Measurements from ENCODE around the gene TNFSF8.

The TNFSF8 gene

DNA sequence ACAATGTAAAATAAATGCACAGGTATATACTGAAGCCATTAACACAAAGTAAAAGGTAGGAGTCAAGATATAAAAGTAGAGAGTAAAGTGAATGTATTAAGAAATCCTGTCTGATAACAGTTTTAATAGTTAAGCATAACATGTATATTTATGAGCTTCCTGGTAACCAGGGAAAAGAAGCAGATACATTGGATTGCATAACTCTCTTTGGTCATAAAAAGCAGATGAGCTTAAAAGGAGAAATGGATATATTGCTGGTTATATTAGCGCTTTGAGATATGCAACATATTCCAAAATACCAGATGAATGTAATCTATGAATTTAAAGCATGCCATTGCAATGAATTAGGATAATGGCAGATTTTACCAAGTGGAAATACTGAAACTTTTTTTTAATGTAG is 6.2 kb upstream of the TNFSF8 start:
- no peak for DNase-seq (ENCODE audit: low read depth in 1 of 2, low spot score in 1 of 2)

DNA sequence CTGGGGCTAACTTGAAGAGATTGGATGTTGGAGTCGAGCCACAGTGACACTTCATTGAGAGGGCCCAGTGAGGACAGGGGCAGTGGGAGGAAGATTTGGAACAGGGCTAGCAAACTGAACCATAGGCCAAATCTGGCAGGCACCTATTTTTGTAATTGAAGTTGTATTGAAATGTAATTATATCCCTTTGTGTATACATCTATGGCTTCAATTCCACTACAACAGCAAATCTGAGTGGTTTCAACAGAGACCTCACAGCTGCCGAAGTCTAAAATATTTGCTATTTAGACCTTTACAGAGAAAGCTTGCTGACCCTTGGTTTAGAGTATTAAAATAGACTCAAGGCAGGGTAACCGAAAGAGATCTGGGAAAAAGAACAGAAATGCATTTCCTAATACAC is 4.7 kb upstream of the TNFSF8 start:
- no peak for DNase-seq (ENCODE audit: low read depth in 1 of 2, low spot score in 1 of 2)

DNA sequence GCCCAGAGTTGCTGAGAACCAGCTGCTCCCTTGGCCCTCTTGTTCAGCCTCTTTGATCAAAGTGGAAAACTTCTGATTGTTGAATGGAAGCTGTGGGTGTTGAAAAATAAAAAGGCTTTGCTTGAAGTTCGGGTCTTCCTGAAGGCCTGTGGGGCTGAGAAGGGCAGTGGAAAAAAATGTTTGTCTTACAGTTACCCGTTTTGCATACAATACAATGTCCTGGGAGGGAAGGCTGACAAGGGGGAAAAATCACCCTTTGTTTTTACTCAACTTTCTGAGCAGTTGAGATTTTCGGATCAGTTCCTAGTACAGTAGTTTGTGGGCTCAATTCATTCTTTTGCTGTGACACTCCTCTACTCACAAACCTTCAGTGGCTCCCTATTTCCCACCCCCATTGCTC is 2.1 kb upstream of the TNFSF8 start:
- DNase-seq (ENCODE audit: low read depth in 1 of 2, low spot score in 1 of 2) = no peak

DNA sequence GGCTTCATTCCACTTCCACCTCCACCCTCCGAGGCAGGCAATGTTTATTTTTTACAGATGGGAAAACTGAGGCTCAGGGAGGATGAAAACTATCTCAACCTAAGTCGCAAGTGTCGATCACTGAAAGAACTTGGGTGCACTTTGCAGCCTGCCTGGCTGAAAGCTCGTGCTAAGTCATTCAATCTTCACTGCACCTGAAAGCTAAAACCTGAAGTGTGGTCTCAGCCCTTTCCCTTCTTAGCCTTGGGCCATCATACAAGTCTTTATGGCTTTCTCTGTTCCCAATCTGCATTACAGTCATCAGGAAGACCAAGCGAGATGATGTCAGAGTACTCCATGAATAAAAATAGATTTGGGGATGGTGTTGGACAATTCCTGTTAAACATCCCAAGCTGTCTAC is 1.0 kb upstream of the TNFSF8 start:
- DNase-seq (ENCODE audit: low read depth in 1 of 2, low spot score in 1 of 2) = no peak

DNA sequence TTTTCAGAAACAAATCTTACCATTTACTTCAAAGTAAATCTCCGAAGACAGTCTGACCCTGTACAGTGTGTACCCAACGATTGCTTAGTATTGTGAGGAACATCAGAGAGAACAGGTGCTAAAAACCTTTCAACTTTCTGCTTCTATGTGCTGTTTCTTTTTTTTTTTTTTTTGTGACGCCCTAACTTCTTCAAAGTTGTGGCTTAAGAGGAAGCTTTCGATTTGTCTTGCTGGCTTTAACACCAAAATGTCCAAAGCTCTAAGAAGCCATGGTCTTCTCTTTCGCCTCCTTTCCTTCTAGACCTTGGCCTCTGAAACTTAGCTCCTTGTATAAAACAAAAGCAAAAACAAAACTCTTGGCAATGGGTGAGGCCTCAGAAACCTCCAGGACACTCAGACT is 1.2 kb downstream of the TNFSF8 start:
- DNase-seq (ENCODE audit: low read depth in 1 of 2, low spot score in 1 of 2) = no peak

DNA sequence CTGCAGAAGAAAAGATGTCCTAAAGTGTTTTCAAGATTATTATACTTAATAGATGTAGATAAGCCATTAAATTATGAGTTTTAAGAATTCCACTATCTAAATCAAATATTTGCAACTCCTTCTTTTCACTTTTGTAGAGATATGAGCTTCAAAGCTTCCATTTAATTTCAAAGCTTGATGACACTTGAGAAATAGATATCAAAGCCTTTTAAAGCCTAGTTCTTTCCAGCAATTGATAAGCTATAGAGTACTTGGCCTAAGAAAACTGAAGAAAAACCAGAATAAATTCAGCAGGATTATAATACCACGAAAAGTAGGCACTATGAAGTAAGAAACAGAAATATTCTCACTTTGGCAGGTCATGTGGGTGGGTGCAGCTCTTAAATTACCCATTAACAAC is 1.7 kb downstream of the TNFSF8 start:
- no peak for DNase-seq (ENCODE audit: low read depth in 1 of 2, low spot score in 1 of 2)

DNA sequence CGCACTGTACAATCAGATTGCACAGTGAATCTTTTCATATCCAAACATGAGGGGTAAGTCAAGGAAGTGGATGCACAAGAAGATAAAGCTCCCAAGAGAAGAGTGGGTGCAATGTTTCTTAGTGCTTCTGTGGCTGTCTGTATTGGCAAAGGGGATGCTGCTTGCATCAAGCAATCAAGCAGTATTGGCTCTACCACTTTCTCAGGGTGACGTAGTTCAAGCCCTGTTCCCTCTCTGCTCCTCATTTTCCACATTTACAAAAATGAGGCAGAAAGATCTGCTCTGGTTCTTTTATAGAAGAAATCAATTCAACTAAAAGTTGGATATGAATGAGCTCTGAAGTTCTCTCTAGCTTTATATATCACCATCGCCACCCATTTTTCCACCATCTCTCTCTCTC is 2.3 kb downstream of the TNFSF8 start:
- no peak for DNase-seq (ENCODE audit: low read depth in 1 of 2, low spot score in 1 of 2)

DNA sequence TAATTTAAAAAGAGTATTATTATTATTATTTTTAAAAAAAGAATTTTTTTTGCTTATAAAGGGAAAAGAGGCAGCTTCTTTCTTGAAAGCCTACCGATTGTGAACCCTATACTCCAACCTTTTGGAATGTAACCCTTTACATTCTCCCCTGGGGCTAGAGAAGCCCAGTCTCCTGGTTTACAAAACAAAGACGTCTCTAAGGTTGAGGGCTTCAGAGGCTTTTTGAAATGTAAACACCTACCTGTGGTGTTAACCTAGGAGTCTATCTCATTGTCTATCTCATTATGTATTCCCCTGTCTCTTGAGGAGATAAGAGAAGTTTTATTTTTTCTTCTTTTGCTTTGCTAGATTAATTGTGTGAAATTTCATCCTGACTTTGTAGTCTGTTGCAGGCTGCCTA is 4.7 kb downstream of the TNFSF8 start:
- no peak for DNase-seq (ENCODE audit: low read depth in 1 of 2, low spot score in 1 of 2)

DNA sequence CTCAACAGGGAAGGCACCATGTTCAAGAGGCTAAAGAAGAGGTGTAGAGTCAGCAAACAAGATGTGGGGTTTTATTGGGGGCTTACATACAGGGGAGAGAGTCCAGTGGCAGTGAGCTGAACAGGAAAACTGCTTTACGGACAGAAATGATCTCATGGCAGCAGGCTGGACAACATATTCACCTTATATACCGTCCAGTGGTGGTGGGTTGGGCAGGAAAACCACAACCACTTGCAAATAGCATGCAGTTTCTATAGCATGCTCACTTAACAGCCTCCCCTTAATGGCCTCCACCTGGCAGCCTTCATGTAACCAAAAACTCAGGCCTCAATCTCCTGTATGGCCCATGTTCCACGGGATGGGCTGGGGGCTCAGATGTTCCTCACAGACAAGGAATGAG is 5.4 kb downstream of the TNFSF8 start:
- no peak for DNase-seq (ENCODE audit: low read depth in 1 of 2, low spot score in 1 of 2)

DNA sequence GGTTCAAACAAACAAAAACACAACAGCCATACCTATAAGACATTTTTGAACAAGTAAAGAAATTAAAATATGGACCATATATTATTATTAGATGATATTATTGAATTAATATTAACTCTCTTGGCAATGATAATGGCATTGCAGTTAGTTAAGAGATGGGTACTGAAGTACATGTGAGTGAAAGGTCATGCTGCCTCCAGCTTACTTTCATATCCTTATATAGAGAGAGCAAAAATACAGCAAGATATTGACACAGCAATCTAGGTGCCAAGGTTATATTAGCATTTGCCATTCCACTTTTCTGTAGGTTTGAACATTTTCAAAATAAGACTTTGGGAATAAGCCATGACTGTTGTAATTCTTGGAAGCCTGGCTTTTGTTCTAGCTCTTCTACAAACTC is 6.1 kb downstream of the TNFSF8 start:
- no peak for DNase-seq (ENCODE audit: low read depth in 1 of 2, low spot score in 1 of 2)

DNA sequence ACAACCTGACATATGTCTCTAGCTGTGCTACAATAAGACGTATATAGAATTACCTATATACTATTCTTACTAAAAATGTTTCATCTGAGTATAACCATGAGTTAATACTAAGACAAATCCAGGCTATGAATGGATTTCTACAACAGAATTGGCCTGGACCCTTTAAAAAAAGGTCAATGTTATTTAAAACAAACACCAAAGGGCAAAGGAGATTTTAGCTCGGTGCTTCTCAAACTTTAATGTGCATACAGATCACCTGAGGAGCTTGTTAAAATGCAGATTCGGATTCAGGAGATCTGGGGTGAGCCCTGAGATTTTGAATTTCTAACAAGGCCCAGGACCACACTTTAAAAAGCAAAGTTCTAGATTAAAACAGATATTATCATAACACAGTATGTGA is 6.5 kb downstream of the TNFSF8 start:
- DNase-seq (ENCODE audit: low read depth in 1 of 2, low spot score in 1 of 2) = no peak

DNA sequence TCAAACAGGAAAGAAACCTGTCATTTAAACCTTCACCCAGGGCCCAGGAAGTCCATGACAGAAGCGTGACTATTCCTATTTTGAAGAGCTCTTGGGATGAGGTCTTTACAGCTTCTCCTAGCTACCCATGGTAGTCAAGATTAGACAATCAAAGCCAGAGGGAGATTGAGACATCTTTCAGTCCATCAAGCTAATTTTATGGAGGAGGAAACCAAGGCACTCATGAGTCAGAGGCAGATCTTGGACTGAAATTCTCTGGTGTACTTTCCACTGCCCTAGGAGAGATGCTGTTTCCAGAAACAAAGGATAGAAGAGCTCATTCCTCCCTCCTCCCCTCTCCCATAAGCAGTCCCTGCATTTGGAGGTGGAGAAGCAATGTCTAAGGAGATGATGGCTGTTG is 9.2 kb downstream of the TNFSF8 start:
- DNase-seq (ENCODE audit: low read depth in 1 of 2, low spot score in 1 of 2) = no peak

DNA sequence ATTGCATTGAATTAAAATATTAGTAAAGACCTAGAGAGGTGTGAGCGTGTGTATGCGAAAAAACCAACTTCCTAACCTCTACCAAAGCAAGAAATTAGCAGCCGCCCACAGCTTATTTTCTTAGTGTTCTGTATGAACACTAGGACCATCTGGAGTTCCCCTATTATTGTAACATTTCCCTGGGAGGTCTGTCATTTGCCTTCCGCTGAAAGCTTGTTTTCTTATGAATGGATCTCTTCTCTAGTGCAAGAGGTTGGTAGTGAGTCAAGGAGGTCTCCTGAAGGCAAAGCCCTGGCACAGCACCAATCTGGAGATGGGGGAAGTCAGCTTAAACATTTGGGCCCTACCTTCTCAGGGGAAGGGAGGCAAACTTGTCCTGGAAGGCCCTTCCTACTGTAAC is 10.8 kb downstream of the TNFSF8 start:
- DNase-seq (ENCODE audit: low read depth in 1 of 2, low spot score in 1 of 2) = no peak

DNA sequence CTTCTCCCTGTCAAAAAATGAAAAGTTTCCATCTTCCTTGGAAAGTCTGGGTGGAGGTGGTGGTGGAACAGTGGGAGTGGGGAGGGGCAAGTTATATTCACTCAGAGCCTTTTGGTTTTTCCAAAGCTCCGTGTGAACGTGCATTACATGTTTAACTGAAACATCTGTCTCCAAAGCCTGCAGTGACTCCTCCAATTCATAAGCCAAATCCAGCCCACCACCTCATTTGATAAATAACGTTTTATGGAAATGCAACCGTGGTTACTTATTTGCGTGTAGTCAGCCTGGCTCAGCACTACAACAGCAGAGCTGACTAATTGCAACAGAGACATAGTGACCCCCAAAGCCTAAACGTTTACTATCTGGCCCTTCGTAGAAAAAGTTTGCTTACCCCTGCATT is 13.9 kb downstream of the TNFSF8 start:
- no peak for DNase-seq (ENCODE audit: low read depth in 1 of 2, low spot score in 1 of 2)

DNA sequence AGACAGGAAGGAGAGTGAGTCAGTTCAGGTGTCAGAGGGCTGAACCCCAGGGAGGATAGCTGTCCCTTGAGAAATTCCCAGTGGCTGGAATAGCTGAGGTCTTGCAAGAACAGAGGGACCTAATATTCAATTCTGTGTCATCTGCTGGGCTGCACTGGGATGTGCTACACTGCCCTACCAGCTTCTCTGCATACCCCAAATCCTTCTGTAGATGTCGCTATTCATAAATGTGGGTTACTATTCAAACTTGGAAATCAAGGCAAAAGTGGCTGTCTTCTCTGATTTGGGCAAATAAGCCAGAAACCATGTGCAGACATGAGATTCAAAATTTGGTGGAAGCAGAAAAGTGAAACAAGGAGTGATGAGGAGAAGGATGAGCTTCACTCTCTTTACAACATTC is 16.3 kb downstream of the TNFSF8 start:
- DNase-seq (ENCODE audit: low read depth in 1 of 2, low spot score in 1 of 2) = no peak

DNA sequence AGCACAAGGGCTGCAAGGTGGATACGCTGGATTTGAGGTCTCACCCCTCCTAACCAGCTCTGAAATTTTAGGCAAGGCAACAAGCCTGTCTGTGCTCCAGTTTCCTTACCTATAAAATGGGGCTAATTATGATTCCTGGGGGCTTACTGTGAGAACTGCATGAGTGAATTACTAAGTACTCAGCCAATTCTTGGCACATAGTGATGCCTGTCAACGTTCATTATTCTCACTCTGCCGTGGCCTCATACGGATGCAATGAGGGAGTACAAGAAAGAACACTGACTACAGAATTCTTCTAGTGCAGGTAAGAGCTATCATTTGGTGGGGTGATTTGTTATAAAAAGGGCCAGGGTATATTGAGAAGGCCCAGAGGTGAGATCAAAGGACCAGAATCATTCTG is 16.7 kb downstream of the TNFSF8 start:
- DNase-seq (ENCODE audit: low read depth in 1 of 2, low spot score in 1 of 2) = no peak

DNA sequence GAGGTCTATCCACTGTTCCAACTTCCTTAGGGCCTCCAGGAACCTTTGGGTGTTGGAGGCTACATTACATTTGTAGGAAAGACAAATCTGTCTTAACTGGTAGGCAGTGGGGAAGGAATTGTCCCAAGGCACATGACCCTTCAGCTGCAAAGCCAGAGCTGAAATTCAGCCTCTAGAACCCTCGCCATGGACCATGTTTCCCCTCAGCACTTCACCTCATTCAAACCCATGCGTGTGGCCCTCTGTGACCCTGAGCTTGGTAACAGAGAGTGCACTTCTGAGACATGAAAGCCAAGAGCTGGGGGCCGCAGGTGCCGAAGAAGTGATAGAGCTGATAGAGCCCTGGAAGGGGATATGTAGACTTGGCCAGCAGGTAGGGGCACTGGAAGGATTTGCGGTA is 17.2 kb downstream of the TNFSF8 start:
- no peak for DNase-seq (ENCODE audit: low read depth in 1 of 2, low spot score in 1 of 2)

DNA sequence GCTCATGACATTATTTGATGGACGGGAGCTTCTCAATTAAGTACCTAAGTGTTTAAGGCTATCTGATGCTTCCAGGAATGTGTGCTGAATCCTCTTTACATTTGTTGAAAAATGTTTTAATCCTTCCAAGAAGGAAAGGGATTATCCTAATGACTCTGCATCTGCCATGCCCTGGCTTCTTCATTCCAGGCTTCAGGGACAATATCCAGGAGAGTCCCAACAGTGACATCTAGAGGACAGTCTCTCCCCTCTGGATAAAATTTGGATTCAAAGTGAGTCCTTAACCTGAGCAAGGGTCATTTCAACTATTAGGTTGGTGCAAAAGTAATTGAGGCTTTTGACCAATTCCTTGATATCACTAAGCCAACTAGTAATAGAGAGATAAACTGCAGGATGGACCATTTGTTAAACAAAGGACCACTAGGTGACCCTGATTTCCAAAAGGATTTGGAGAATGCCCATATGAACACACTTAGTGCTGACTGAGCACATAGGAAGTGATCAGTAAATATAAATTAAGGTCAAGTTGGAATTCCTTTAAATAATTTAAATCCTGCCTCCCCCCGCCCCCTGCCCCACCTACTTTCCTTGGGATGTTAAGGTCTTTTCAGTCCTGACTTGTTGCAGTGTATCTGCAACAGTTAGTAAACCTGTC is 19.1 kb downstream of the TNFSF8 start:
- DNase-seq (ENCODE audit: low read depth in 1 of 2, low spot score in 1 of 2) = no peak

DNA sequence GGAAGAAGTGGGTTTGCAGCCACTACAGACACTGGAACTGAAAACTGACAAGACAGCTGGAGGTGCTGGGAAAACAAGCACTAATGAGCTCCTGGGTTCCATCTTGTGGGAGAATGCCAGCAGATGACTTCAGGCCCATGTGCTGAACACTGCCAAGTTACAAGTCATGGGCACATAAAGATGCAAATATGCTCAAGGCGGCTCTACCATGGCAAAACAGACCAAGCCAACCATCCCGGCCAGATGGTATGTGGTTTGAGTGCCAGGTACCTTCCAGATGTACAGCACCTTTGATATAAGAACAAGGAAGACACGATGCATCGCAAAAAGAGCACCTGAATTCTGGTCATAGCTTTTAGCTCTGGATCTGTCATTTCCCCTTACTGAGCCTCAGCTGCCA is 19.9 kb downstream of the TNFSF8 start:
- no peak for DNase-seq (ENCODE audit: low read depth in 1 of 2, low spot score in 1 of 2)

DNA sequence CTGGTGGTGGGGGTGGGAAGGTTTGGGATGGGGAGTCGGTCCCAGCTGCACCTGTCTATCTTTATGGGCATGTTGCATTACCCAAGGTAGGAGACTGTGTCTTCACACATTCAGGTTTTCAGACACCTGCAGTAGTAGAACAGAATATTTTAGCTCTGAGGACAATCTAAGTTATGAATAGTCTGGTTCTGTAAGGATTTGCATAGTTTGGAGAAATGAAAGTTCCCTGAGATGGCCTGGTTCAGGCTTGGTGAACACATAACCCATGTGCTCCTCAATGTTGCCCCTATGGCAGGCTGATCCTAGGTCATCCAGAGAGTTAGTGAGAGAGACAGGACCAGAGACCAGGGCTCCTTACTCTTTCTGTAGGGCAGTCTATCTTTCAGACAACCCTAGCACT is 20.7 kb downstream of the TNFSF8 start:
- no peak for DNase-seq (ENCODE audit: low read depth in 1 of 2, low spot score in 1 of 2)

DNA sequence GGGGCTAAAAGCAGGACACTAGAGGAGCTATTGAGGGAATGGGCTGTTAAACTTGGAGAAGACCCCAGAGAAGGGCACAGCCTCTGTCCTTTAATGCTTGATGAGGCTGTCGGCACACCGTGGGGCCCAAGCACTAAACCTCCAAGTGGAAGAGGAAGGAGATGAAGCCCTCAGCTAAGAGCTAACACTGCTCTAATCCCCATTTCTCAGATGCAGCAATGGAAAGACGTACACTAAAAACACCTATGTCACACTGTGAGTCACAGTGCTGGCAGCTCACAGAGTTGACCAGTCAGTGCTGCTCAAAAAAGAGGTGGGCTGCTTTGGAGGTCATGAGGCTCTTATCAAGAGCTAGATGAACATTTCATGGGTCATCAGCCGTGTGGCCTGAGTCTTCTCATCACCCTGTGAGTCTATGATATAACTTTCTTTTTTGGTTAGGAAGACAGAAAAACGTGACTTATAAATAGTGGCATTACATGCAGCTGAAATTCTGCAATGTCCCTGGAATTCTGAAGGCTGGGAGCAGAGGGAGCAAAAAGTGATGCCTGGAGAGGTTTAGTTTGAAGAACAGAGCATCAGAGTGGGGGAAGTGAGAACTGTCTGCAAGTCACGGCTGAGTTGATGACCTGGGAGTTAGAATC is 21.5 kb downstream of the TNFSF8 start:
- DNase-seq (ENCODE audit: low read depth in 1 of 2, low spot score in 1 of 2) = no peak

DNA sequence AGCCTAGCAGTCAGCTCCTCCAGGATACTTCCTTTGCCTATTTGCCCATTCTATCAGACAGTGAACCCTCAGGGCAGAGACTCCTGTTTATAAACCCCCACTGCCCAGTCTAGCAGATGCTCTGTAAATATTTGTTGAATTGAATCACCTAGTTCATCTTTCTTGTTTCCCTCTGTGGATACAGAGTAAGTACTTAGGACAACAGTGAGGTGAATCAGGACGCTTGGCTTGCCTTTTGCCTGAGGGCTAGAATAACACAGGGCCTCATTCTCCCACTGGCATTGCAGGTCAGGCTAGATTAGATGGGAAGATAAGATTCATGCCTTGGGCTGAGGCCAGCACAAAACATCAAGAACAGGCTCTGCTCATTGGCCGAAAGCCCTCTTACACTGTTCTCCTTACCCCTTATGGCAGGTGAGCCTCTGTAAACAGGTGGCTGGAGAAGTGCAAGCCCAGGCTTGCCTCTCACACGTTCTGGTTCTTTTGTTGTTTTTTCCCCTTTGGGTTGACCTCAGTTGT is 22.2 kb downstream of the TNFSF8 start:
- DNase-seq (ENCODE audit: low read depth in 1 of 2, low spot score in 1 of 2) = no peak

DNA sequence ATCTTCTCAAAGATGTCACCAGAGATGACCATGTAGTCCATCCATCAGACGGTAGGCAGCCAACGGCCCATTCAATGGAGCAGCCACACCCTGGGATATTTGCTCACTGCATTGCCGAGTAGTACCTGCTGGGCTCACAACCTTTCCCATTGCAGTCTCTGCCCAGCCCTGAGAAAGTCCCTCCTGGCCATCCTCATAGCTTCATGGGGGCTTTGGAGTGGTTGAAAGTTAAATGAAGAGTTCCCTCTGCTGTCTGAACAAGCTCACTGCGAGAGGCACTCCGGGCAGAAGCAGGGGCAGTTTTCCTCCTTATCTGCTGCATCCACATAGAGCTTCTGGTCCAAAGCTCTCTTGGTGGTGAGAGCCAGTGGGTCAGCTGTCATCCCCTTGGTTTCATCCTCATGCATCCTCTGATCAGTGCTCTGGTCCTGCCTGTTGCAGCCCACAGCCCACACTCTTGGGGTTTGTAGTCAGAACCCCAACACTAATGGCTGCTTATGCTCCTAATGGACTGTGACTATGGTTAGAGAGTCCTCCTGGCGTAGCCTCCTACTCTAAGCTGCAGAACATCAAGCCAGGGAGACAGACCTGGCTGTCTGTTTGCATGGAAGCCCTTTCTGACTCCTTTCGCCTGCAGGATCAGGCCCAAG is 23.3 kb downstream of the TNFSF8 start:
- DNase-seq (ENCODE audit: low read depth in 1 of 2, low spot score in 1 of 2) = no peak
